GM10248 (cell line): ENCODE results near the gene RAB8A.

Experiments used
- CTCF ChIA-PET: fragments of 300-600 bp; sonication (Branson Sonifier 250); formaldehyde crosslinking; extraction: SDS; loops from one replicate; lab custom pipeline; 2021; ENCODE audit warnings: antibody characterized with exemption; lab: Yijun Ruan, JAX
- POLR2A ChIA-PET: fragments of 350-650 bp; sonication (Branson Sonifier 250); formaldehyde crosslinking; extraction: SDS; loops from one replicate; lab custom pipeline; 2020; ENCODE audit warnings: antibody characterized with exemption; lab: Yijun Ruan, JAX
- DNase-seq: peaks from one replicate; pipeline ENCODE4 v3.0.0; 2012; ENCODE audit errors: extremely low spot score
- TF ChIP-seq, protein P1 (sequence below): IDR thresholded peaks from 2 replicates; pipeline ENCODE4 v1.5.1; 2012; ENCODE audit warnings: mild to moderate bottlenecking, low read depth; ENCODE audit errors: extremely low read depth, missing control alignments, control extremely low read depth

RAB8A gene

DNA sequence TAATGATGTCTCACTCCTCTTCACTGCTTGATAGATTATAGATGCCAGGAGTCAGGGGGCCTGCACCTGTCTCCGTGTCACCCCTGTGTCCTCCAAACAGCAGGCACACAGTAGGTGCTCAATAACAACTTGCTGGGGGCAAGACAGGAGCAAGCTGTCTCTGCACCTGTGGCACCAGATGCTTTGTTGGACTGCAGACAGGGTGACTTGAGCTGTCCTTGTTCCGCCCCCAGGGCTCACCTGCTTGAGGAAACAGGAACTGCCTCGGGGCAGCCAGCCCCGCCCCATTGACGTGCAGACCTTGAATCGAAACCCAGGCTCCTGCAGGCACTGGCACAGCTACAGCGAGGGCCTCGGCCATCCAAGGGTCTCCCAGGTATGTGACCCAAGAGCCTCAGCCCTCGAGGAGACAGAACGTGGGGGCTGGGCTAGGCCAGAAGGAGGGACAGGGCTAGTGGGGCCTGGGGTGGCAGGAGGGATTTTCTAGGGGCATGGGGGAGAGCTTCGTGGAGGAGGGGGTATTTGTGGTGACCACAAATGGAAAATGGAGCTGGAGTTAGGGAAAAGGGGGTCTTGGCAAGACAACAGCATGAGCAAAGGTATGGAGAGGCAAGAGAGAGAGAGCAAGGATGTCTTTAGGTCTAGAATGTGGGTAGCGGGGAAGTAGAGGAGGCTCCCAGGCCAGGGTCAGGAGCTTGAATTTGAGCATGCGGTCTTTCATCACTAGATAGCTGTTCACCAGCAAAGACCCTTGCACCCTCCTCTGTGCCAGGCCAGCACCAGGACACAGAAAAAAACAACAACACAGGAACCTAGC lies 31.9 kb downstream of the RAB8A start, which contains the start of gene HSH2D:
TSS of gene HSH2D (plus strand) at position 287 of the 817 bp plus-strand sequence. CDS start 5,066 bp downstream, outside the sequence.
- CTCF ChIA-PET, result interaction anchor here (0.9 to 2.9 kb wide), 13 partner anchors 11 to 102 kb away, joined by 3 to 16 read pairs (median 3); partner anchors contain the start of genes FAM32A, RAB8A and TPM4
- DNase-seq, result peak; percentile 85
- POLR2A ChIA-PET, result interaction anchor here (0.8 to 1.1 kb wide), 4 partner anchors 24 to 70 kb away, joined by 3 to 11 read pairs (median 6); no protein-coding TSS in a partner anchor
- TF ChIP-seq, protein P1, sequence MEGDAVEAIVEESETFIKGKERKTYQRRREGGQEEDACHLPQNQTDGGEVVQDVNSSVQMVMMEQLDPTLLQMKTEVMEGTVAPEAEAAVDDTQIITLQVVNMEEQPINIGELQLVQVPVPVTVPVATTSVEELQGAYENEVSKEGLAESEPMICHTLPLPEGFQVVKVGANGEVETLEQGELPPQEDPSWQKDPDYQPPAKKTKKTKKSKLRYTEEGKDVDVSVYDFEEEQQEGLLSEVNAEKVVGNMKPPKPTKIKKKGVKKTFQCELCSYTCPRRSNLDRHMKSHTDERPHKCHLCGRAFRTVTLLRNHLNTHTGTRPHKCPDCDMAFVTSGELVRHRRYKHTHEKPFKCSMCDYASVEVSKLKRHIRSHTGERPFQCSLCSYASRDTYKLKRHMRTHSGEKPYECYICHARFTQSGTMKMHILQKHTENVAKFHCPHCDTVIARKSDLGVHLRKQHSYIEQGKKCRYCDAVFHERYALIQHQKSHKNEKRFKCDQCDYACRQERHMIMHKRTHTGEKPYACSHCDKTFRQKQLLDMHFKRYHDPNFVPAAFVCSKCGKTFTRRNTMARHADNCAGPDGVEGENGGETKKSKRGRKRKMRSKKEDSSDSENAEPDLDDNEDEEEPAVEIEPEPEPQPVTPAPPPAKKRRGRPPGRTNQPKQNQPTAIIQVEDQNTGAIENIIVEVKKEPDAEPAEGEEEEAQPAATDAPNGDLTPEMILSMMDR, result no peak

DNA sequence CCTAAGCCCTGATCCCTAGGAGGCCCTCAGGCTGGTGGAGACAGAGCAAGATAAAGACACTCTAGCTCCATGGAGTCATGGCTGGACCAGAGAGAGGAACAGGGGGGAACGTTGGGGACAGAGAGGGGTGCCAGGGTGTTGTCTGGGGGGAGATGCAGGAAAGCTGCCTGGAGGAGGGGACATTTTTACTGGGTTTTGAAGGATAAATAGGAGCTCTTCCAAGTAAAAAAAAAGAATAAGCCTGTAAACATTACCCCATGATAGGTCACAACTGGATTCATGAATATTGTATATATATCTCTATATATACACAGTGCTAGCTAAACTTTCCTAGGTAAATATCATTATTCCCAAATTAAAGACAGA lies 32.5 kb downstream of the RAB8A start:
- TF ChIP-seq, protein P1, result no peak
- no peak for DNase-seq
- POLR2A ChIA-PET, result interaction anchor here (0.7 to 2.2 kb wide), 5 partner anchors 16 to 71 kb away, joined by 3 to 11 read pairs (median 8); no protein-coding TSS in a partner anchor
- CTCF ChIA-PET, result interaction anchor here (0.9 to 2.9 kb wide), 12 partner anchors 10 to 102 kb away, joined by 3 to 16 read pairs (median 3); partner anchors contain the start of genes FAM32A, RAB8A and TPM4

DNA sequence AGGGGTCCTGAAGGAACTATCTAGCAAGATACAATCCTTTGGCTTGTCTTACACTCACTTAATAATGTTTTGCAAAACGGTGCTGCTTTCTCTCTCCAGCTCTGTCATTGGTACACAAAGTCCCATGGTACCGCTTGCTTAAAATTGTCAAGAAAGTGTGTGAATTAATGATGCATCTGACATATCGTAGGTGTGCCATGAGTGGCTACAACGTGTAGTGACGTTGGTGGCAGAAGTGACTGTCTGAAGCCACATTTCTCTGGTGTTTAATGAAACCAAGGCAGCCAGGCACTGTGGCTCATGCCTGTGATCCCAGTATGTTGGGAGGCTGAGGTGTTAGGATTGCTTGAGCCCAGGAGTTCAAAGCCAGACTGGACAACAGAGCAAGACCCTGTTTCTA lies 34.4 kb downstream of the RAB8A start:
- ChIA-PET CTCF (interaction anchor here (0.7 to 1.5 kb wide), 5 partner anchors 34 to 104 kb away, joined by 3 to 5 read pairs (median 4); partner anchors contain the start of gene RAB8A), POLR2A (interaction anchor here (0.6 to 2.2 kb wide), 5 partner anchors 14 to 1069 kb away, joined by 5 to 11 read pairs (median 6); partner anchors contain the start of gene USE1)
- no peak for DNase-seq
- TF ChIP-seq, protein P1, result no peak

DNA sequence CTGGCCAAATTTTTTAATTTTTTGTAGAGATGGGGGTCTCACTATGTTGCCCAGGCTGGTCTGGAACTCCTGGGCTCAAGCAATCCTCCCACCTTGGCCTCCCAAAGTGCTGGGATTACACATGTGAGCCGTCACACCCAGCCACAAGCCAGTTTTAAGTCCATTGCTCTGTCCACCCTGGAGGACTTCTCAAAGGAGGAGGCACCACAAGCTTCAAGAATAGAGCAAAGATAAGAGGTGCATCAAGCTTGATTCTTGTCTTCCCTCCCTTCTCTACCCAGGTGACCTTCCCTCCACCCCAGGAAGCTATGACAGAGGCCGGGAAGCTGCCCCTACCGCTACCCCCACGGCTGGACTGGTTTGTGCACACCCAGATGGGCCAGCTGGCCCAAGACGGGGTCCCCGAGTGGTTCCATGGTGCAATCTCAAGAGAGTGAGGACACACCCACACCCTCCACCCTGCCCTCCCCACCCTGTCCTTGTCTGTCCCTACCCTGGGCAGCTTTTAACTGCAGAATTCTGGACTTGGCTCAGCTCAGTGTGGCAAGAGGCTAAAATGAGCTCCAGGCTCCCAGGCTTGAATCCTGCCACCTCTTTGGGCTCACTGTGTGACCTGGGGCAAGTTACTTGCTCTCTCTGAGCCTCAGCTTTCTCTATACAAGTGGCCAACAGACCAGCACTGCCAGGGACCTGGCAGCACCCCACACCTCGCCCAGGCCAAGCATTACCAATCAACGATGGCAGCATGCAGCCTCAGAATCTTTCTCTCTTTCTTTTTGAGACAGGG lies 36.9 kb downstream of the RAB8A start:
- TF ChIP-seq, protein P1, result no peak
- ChIA-PET CTCF (interaction anchor here (0.9 to 1.2 kb wide), 4 partner anchors 20 to 72 kb away, joined by 3 to 5 read pairs (median 3); no protein-coding TSS in a partner anchor), POLR2A (no interaction called here)
- no peak for DNase-seq

DNA sequence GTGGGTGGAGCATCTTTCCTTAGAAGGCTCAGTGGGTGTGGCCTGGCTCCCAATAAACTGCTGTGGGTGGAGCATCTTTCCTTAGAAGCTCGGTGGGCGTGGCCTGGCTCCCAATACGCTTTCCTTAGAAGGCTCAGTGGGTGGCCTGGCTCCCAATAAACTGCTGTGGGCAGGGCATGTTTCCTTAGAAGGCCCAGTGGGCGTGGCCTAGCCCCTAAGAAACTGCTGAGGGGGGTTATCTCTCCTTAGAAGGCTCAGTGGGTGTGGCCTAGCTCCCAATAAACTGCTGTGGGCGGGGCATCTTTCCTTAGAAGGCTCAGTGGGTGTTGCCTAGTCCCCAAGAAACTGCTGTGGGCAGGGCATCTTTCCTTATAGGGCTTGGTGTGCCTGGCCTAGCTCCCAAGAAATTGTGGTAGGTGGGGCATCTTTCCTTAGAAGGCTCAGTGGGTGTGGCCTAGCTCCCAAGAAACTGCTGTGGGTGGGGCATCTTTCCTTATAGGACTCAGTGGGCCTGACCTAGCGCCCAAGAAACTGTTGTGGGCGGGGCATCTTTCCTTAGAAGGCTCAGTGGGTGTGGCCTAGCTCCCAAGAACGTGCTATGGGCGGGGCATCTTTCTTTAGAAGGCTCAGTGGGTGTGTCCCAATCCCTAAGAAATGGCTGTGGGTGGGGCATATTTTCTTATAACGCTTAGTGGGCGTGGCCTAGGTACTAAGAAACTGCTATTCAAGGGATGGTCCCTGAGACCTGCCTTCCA lies 42.1 kb downstream of the RAB8A start:
- no peak for DNase-seq
- ChIA-PET CTCF (interaction anchor here (0.9 to 1.4 kb wide), 4 partner anchors 8 to 31 kb away, joined by 3 to 4 read pairs (median 3); partner anchors contain the start of genes FAM32A and HSH2D), POLR2A (interaction anchor here (0.5 to 0.7 kb wide), 2 partner anchors 27 to 245 kb away, joined by 3 read pairs; no protein-coding TSS in a partner anchor)
- TF ChIP-seq, protein P1, result no peak
